NB4 (cell line): ENCODE results near the gene SLC22A23.

Experiments used
- CTCF ChIP-seq: IDR thresholded peaks from one replicate; pipeline ENCODE4 v1.5.1; 2012; ENCODE audit warnings: low read depth, low read length
- MAX ChIP-seq: IDR thresholded peaks from 2 replicates; pipeline ENCODE4 v1.6.1; 2011; ENCODE audit warnings: low read depth, low read length
- POLR2A ChIP-seq: IDR thresholded peaks from 2 replicates; pipeline ENCODE4 v1.6.1; 2011; ENCODE audit warnings: mild to moderate bottlenecking; ENCODE audit not compliant: insufficient read length; ENCODE audit errors: extremely low read depth

GRCh38 chr6:3484192-3484591, 27.3 kb upstream of the SLC22A23 start:
- TF ChIP-seq CTCF (no peak), POLR2A (no peak), MAX (no peak)
